Kidney glomerular epithelial cell (primary cell): Measurements from ENCODE around the gene ZNF345.

Experiments used
- DNase-seq: peaks from one replicate; lab custom pipeline; 2025; lab: John Stamatoyannopoulos, UW

Gene ZNF345

DNA sequence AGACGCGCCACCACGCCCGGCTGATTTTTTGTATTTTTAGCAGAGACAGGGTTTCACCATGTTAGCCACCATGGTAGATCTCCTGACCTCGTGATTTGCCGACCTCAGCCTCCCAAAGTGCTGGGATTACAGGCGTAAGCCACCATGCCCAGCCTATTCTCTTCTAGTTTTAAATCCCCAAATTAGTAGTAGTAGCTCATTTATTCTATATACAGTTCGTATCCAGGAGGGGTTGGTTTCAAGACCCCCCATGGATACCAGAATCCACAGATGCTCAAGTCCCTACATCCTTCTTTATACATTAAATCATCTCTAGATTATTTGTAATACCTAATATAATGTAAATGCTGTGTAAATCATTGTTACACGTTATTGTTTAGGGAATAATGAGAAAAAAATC lies 67.4 kb downstream of the ZNF345 start:
- DNase-seq = no peak
